SIG-M5 treated with dmso at 0.1 percent for 504 hours (cell line): ENCODE measurements around the gene RFNG.

ENCODE experiments used
- DNase-seq: peaks from one replicate; lab custom pipeline; 2025; ENCODE audit not compliant: unreplicated experiment; lab: John Stamatoyannopoulos, UW

The RFNG gene, protein sequence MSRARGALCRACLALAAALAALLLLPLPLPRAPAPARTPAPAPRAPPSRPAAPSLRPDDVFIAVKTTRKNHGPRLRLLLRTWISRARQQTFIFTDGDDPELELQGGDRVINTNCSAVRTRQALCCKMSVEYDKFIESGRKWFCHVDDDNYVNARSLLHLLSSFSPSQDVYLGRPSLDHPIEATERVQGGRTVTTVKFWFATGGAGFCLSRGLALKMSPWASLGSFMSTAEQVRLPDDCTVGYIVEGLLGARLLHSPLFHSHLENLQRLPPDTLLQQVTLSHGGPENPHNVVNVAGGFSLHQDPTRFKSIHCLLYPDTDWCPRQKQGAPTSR

DNA sequence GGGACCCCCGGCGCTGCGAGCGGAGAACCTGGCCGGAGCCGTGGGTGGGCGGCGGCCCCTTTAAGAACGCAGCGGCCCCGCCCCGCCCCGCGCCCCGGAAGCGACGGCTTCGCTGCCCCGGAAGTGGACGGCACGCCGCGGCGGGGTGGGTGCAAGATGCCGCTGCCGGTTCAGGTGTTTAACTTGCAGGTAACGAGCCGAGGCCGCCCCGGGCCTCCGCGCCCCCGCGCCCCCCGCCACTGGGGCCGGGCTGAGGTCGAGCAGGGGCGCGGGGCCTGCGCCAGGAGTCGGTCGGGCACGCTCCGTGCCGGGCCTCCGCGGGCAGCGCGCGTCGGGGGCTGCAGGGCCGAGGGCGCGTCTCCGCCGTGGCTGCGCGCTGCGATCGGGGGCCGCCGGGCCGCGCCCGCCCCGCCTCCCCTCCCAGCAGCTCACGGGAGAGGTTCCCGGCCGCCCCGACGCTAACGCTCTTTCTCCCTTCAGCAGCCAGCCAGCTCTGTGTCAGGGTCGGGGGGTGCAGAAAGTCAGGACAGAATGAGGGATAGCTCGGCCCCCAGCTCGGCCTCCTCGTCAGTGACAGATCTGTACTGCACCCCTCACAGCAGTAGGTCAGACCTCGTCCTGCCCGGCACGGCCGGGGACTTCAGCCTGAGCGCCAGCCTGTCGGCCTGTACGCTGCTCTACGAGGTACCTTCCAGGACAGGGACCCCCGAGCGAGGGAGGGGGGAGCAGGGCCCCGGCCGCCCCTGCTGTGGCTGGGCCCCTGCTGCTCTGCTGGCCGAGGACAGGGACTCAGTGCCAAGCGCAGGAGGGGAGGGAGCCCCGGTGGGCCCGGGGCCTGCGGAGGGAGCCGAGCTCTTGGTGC is at the start of gene RFNG, which contains the start of gene GPS1:
TSS of gene RFNG (minus strand) at position 36 of the 862 bp plus-strand sequence. CDS start 45 bp downstream, outside the sequence.
TSS of gene GPS1 (plus strand) at position 123 of the 862 bp plus-strand sequence. CDS start at position 157, 34 bp downstream.
- DNase-seq, result peak; percentile 70

DNA sequence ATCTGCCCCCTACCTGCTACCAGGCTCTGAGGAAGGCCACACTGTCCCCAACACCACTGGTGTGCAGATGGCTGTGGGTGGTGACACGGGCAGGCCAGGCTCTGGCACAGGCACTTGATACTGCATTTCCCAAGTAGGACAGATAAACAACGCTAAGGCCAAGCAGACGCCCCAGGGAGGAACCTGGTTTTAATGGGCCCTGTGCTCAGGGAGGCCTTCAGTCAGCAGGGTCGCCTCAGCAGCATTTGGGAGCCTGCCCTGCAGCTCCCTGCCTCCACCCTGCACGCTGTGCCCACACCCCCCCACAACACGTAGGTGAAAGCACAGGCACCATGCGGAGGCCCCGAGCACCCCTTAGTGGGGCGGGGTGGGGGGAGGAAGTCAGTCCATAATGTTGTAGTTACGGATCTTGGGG is 49.7 kb upstream of the RFNG start:
- no peak for DNase-seq

DNA sequence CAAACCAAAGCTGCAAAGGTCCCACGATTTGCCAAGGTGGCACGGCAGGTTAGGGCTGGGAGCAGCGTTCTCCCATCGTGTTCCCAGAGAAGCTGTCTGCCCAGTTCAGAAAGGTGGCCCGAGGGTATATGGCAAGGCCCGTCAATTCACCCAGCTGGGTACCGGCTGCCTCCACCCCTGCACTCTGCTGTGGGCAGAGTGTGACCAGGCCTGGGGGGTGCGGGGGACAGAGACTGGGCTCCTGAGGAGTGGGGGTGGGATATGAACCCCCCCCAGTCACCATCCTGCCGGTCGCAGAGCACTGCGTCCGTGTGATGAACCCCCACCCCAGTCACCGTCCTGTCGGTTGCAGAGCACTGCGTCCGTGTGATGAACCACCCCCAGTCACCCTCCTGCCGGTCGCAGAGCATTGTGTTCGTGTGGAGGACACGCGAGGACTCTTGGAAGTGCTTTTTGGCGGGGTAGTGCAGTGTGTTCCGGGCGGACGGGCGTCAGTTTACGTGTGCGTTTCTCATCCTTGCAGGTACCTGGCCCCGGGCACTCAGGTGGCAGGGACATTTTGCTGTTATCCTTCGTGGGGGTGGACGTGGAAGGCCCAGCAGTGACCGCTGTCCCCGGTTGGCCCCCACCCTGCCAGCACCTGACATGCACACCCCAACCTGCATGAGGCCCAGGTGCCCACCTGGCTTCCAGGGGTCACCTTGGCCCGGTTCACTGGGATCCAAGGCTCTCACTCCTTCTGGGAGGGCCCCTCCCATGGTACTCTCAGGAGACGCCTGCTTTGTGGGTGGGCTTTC is 49.1 kb upstream of the RFNG start:
- no peak for DNase-seq

DNA sequence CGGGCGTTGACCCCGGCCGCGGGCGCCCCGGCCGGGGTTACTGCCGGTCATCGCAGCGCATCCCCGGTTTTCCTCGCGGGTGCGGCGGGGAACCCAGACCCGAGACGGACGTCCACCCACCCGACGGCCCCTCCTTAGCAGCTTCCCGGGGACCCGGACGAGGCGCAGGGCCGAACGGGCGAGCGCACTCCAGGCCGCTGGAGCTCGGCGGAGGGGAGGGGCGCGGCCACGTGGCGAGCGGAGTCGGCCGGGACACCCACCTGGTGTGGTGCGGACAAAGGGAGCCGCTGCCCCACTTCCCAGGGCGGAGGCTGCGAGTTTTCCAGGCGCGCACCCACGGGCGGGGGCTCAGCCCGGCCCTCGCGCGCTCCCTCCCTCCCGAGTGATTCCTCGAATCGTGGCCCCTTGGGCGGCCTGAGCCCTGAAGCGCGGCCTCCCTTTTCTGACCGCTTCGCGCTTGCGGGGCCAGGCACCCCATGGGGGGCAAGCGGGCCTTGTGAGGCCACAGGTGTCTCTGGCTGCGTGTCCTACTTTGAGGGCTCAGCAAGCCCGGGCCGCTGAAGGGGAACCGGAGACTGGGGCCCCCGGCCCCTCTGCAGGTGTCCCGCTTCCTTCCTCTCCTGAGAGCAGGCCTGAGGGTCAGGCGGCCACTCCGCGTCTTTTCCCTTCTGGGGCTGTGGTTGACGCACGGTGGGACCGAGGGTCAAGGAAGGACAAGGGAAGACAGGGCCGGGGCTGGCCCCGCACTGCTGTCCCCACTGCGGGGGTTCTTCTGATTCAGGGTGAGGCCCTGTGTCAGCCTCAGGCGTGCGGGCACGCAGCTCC is 47.5 kb upstream of the RFNG start:
- peak; percentile 35 for DNase-seq

DNA sequence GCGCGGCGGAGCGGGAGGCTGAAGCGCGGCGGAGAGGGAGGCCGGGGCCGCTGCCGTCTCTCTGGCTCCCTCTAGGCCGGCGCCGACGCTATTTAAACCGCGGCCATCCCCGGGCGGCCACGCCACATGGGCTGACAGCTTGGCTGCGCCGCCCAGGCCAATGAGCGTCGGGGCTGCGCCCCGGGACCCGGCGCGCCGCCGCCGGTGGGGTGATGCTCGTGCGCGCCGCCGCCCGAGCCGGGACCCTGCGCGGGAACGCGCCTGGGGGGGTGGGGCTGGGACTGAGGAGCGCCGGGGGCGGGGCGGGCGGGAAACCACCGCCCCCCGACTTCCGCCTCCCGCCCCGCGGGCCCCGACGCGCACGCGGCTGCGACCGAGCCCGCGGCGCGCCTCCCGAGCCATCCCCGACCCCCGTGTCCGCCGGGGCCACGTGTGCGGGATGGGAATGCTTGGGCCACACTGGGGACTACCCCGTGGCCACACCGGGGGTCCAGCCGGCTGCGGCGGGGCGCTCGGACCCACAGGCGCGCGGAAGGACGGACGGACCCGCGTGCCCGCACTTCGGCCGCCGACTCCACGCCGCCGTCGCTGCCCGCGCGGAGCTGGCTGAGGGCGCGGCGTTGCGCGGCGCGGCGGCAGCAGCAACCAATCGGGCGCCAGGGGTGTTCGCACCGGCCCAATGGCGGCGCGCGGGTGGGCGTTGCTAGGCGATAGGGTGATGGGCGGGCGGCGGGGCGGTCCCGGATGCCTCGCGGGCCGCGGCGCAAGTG is 46.7 kb upstream of the RFNG start, which contains the start of gene FASN:
TSS of gene FASN (minus strand) at position 68 of the 770 bp plus-strand sequence. CDS start 1,791 bp downstream, outside the sequence.
- peak; percentile 93 for DNase-seq

DNA sequence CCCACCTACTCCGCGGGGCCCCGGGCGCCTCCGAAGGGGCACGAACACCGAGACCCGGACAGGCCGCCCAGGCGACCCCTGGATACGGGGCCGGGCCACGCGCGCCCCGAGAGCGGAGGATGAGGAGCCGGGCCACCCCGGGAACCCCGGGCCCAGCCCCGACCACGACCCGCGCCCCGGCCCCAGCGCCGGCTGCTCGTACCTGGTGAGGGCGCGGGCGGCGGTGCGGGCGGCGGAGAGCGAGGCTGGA is 46.2 kb upstream of the RFNG start:
- no peak for DNase-seq

DNA sequence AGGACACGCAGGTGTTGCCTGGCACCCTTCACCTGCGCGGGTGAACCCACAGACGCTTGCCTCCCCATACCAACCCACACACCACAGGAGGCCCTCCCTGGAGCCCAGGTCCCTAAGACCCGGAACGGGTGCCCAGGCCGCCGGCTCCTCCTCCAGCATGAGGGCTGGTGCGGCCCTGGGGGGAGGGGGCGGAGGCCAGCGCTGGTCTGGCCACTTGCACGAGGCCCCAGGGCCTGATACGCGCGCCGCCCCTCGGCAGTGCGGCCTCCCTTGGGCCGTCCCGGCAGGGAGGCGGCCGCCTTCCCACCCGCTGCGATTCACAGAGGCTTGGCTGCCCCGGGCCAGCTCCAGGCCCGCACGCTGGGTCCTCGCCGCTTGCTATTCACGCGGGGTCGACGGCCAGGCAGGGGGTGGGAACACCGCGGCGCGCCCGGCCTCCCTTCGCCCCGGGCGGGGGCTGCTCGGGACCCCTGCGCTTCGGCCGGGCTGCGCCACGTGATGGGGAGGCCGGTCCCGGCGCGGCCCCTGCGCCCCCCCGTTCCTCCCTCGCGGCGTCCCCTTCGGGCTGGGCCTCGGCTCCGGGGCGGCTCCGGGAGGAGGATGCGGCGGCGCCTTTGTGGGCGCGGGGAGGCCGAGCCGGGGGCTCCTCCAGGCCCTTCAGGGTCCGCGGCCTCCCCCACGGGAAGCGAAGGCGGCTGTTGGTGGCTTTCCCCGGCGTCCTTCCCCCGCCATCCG is 45.7 kb upstream of the RFNG start:
- DNase-seq, result no peak

DNA sequence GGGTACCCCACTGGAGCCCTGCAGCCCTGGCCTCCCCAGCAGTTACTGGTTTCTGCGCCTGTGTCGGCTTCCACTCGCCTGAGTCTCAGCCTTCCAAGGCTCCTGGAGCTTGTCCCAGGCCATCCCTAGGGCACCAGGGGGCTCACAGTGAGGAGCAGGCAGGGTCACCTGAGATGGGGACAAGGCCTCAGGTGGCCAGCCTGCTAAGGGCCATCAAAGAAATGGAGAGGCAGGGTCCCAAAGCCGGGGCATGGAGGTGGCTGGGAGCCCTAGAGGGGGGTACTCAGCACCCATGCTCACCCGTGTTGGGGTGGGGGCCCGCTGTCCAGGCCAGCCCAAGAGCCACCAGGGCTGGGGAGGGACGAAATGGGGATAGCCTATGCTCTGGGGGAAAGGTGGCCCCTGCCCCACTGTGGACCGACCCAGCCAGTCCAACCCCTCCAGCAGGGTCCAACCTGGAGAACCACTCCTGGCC is 45.1 kb upstream of the RFNG start:
- DNase-seq, result no peak

DNA sequence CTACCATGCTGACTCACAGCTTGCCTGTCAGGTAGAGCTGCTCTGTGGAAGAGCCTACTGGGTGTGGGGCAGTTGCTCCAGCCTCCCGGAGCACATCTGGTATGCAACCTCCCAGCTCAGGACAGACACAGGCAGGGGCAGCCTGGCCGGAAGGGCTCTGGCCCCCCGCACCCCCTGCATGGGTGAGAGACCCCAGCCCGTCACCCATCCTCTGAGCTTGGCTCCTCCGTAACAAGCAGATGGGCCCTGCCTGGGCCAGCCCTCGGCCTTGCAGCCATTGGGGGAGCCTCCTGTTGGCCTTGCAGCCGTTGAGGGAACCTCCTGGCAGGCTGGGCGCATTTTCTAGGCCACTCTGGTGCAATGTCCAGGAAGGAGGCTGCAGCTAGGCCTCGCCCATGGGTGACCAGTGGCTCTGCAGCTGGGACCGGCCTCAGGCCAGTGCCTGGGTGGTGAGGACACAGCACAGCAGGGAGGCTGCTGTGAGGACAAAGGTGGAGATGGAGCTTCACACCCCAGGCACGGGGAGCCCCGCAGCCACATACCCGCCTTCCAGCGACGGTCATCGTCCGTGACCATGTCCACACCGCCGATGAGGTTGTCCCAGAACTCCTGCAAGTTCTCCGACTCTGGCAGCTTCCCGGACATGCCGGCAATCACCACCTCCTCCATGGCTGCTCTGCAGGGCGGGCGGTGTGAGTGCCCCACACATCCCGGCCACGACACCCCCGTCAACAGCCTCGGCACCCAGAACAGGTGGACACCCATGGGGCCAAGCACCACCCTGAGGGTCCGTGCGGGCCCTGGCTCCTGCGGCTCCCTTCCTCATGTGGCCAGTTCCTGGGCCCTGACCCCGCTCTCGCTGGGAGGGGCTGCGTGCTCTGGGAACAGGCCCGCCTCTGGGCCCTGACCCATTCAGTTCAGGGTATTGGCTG is 44.4 kb upstream of the RFNG start:
- DNase-seq, result no peak

DNA sequence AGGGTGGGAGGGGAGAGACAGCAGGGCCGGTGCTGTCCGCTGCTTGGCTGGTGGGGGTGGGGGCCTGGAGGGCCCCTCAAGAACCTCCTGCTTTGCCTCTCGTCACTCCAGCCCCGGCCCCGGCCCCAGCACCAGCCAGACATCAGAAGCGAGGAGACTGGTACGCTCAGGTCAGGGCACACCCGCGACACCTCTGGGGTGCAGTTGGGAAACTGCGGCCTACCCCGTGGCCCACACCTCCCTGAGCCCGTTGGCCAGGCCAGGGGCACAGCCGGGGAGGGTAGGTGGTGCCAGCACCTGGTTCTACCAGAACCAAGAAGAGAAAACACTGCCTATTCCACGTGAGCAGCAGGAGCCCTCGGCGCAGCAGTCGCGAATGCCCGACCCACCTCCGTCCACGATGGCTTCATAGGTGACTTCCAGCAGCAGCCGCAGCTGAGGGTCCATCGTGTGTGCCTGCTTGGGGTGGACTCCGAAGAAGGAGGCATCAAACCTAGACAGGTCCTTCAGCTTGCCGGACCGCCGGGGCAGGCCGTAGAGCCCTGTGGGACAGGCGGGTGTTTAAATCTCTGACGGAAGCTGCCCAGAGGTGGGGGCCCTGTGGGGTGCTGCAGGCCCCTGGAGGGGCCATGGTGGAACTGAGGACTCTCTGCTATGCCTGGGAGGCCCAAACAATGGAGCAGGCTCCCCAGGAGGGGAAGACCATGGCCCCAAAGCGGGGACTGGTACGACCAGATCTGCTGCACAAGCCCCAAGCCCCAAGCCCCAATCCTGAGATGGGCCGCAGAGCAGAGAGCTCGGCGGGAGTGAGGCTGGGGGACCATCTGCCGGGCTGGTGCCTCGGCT is 43.5 kb upstream of the RFNG start:
- no peak for DNase-seq

DNA sequence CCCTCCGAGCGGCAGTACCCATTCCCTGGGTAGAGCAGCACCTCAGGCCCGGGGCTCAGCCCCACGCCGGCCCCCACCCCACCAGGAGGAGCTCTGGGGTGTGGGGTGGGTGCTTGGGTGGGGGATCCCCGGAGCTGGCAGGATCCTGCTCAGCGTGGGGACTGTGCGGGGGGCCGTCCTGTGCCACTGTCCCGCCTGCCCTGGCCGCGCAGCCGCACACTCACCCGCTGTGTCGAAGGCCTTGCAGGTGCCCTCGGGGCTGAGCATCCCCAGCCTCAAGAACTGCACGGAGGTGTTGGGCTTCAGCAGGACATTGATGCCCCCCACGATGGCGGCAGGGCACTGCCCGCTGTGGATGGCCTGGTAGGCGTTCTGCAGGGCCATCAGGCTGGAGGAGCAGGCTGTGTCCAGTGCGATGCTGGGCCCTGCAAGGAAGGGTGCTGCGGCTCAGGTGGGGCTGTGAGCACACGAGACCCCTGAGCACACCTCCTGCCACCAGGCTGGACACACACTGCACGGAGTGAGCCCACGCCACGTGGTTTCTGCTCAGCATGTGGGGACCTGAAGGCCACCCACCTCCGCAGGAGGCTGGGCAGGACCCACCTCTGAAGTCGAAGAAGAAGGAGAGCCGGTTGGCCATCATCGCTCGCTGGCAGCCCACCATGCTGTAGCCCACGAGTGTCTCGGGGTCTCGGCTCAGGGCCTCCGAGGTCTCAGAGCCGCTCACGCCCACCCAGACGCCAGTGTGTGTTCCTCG is 41.6 kb upstream of the RFNG start:
- no peak for DNase-seq

DNA sequence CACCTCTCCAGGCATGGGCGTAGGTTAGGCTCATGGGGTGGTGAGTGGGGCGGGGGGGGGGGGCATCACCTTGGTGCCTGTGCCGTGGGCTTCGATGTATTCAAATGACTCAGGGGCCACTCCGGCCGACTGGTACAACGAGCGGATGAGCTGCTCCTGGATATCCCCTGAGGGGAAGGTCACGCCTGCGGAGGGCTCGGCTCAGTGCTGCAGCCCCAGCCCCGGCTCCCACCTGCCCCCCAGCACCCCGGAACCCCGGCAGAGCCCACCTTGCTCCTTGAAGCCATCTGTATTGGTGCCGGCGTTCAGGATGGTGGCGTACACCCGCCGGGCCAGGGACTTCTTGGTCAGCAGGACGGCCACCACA is 41.0 kb upstream of the RFNG start:
- no peak for DNase-seq

DNA sequence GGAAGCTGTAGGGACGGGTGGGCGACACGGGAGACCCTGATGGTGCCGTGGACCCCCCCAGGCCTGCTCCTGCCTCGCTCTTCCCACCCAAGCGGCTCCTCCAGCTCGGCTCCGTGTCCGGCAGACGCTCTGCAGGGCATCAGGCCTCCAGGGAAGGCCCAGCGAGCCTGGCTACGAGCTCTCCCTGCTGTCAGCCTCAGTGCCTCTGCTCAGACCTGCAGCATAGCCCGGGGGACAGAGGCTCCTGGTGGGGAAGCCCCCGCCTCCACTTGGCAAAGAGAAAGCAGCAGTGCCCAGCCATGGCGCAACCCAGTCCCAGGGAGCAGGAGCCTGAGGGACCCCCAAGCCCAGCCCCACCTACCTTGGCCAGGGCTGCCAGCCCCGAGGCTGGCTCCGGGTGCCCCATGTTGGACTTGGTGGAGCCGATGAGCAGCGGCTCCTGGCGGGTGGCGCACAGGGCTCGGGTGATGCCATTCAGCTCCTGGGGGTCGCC is 40.5 kb upstream of the RFNG start:
- DNase-seq, result no peak

DNA sequence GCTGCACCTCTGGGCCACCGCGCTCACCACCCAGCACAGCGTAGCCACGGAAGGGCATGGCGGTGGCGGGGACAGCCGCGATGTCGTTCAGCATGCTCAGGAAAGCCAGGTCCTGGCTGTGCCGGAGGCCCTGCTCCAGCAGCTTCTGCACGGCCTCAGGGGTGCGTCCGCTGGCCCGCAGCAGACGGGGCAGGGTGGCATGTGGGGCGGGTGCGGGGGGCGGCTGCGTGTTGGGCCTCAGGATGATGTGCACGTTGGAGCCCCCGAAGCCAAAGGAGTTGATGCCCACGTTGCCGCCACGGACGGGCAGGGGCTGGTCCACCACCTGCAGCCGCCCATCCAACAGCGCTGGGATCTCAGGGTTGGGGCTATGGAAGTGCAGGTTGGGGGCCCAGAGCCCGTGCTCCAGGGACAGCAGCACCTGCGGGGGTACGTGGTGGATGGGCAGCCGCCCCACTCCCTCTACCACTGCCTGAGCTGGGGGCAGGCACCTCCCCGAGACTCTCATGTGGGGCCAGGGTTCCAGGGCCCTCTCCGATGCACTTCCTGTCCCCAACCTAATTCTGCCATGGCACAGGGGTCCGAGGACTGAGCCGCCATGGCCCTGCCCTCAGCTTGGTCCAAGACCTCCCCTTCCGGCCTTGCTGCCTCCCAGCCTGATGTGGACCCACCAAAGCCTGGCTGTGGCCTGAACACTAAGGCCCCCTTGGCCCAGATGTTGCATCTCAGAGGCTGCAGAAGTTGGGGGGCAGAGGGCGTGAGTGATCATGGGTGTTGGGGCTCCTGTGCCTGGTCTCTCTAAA is 39.9 kb upstream of the RFNG start:
- no peak for DNase-seq

DNA sequence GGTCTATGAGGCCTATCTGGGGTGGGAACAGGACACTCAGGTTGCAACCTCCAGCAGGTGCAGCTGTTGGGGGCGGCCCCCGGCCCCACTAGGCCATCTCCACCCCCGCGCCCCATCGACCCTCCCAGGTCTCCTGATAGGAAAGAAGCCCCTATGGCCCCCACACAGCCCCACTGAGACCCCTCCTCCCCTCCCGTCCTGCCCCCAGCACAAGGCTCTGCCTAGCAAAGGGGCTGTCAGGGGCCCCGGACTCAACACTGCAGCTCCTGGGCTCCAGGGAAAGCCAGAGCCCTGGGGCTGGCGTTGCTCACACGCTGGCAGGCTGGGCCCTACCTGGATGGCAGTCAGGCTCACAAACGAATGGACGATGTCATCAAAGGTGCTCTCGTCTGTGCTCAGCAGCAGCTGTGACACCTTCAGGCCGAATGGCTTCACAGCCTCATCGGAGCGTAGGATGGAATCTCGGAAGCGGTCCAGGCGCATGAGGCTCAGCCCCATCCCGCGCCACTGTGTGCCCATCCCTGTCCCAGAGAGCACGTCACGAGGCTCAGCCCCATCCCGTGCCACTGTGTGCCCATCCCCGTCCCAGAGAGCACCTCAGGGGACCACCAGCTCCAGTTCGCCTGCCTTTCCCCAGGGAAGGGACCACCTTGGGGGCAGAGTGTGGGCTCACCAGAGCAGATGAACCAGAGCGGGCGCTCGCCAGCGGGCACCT is 39.1 kb upstream of the RFNG start:
- DNase-seq, result no peak
